Measurements from ENCODE around the gene MALRD1. TPM values are rescaled to one million over a fixed set of nuclear protein-coding genes. Genes with fewer than 3 reads are reported as not detected.

MALRD1 gene
- total RNA-seq, 1 experiment from 2014 or later: not detected

DNA sequence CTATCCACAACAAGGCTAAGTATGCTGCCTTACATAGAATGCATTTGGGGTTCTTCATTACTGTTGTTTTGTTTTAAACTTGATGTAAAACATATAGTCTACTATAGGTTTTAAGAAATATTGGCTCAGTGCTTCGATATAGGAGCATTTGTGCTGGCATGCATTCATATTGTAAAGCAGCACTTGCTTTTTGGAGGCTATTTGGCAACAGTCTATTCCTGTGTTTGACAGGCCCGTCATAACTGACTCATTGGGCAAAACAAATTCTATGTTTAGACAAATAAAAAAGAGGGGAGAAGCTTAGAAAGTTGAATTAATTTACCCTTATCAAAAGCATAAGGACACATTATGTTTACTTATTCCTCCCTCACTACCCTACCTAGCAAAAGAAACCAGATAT is 729.2 kb downstream of the MALRD1 start:
- DNase-seq (ENCODE audit: low spot score): no peak

DNA sequence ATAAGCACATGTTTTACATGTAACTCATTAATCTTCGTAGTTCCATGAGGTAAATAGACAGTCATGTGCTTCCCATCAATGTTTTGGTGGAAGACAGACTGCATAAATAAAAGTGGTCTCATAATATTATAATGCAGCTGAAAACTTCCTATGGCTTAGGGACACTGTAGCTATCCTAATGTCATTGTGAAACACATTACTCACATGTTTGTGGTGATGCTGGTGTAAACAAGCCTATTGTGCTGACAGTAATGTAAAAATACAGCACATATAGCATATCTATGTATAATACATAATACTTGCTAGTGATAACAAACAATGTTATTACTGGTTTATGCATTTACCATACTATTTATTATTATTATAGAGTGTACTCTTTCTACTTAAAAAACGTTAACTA is 730.4 kb downstream of the MALRD1 start:
- DNase-seq (ENCODE audit: low spot score): no peak

DNA sequence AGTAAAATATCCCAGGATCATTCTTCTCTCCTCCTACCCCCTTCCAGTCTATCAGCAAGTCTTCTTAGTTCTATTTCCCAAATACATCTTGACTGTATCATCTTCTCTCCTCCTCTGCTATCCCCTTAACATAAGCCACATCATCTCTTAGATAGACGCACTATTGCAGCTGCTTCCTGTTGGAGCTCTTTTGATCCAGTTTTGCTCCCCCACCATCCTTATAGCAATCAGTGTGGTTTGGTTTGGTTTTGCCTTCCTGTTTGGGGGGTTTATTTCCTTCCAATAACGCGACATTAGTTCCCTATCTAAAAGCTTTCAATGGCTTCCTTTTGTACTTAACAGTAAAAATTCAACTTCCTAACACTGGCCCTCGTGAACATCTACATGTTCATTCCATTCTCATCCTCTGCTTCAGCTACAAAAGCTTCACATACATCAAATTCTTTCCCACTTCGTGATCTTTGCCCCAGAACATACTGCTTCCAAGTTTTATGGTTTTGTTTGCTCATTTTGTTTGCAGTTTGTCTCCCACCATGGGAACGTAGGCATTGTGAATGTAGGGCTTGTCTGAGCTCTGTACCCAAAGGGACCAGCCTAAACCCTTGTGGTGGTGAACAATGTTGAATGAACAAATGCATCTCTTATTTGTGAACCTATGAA is 734.0 kb downstream of the MALRD1 start:
- no peak for DNase-seq (ENCODE audit: low spot score)

DNA sequence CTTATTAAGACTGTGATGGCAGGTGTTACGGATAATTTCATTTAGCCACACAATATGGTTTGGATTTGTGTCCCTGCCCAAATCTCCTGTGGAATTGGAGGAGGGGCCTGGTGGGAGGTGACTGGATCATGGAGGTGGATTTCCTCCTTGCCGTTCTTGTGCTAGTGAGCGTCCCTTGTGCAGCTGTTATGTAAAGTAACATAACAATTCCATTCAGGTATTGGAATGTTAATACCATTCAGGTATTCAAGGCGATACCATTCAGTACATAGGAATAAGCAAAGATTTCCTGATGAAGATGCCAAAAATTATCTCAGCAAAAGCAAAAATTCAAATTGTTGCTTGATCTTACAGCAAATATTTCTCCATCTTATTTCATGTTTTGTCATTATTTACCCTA is 735.1 kb downstream of the MALRD1 start:
- DNase-seq (ENCODE audit: low spot score): no peak

Data from H4 (cell line).